Stimulated activated CD8-positive, alpha-beta memory T cell treated with anti-CD3 and anti-CD28 coated beads, Interleukin-7, amount 100 ng/mL, for 48 hours (primary cell): Measurements from ENCODE around the gene MAGI2.
"Not testable (repeated sequence)": the region's sequence is repeated elsewhere in the genome, so short reads cannot be mapped to it uniquely, and the experiment has no call there.

Experiments used
- DNase-seq, 2 donors: peaks; one replicate each; pipeline ENCODE4 v3.0.0-alpha.2; 2020; ENCODE audit warnings: low read depth in 1 of 2; ENCODE audit errors: extremely low read depth in 1 of 2

The MAGI2 gene

GRCh38 chr7:78587443-78588044 lies 865.9 kb downstream of the MAGI2 start:
- DNase-seq, result no peak

GRCh38 chr7:78585980-78586379 lies 867.5 kb downstream of the MAGI2 start:
- no peak for DNase-seq

- no peak for DNase-seq
Measured at GRCh38 chr7:78578686-78579085, 874.8 kb downstream of the MAGI2 start.

- not testable (repeated sequence) for DNase-seq
Measured at GRCh38 chr7:78577174-78577952, 876.1 kb downstream of the MAGI2 start.

- DNase-seq, result no peak
Measured at GRCh38 chr7:78576236-78576635, 877.2 kb downstream of the MAGI2 start.

GRCh38 chr7:78571292-78571691 lies 882.2 kb downstream of the MAGI2 start:
- DNase-seq, result no peak

- no peak for DNase-seq
Measured at GRCh38 chr7:78568690-78569089, 884.8 kb downstream of the MAGI2 start.

GRCh38 chr7:78567836-78568235 lies 885.6 kb downstream of the MAGI2 start:
- no peak for DNase-seq

- DNase-seq, result no peak
Measured at GRCh38 chr7:78565784-78566183, 887.7 kb downstream of the MAGI2 start.

- DNase-seq, result no peak
Measured at GRCh38 chr7:78563191-78563590, 890.3 kb downstream of the MAGI2 start.

GRCh38 chr7:78562191-78562590 lies 891.3 kb downstream of the MAGI2 start:
- DNase-seq, result no peak

- no peak for DNase-seq
Measured at GRCh38 chr7:78558566-78558965, 894.9 kb downstream of the MAGI2 start.

GRCh38 chr7:78543976-78544375 lies 909.5 kb downstream of the MAGI2 start:
- DNase-seq, result no peak

GRCh38 chr7:78542981-78543380 lies 910.5 kb downstream of the MAGI2 start:
- DNase-seq, result no peak

GRCh38 chr7:78542541-78542940 lies 910.9 kb downstream of the MAGI2 start:
- DNase-seq, result no peak

- no peak for DNase-seq
Measured at GRCh38 chr7:78539825-78540224, 913.6 kb downstream of the MAGI2 start.

GRCh38 chr7:78535655-78536054 lies 917.8 kb downstream of the MAGI2 start:
- DNase-seq, result no peak

GRCh38 chr7:78530351-78530750 lies 923.1 kb downstream of the MAGI2 start:
- no peak for DNase-seq

GRCh38 chr7:78529392-78529791 lies 924.1 kb downstream of the MAGI2 start:
- no peak for DNase-seq

GRCh38 chr7:78528964-78529363 lies 924.5 kb downstream of the MAGI2 start:
- no peak for DNase-seq

- no peak for DNase-seq
Measured at GRCh38 chr7:78523930-78524329, 929.5 kb downstream of the MAGI2 start.

- DNase-seq, result no peak
Measured at GRCh38 chr7:78521961-78522360, 931.5 kb downstream of the MAGI2 start.

GRCh38 chr7:78516450-78516849 lies 937.0 kb downstream of the MAGI2 start:
- no peak for DNase-seq
